HG02571 (cell line): Measurements from ENCODE around the gene CCNJL.

ENCODE experiments used
- ATAC-seq: cut with Tn5 transposase; IDR thresholded peaks from one replicate; pipeline ENCODE4 v1.9.1; 2021; ENCODE audit warnings: mild to moderate bottlenecking, moderate library complexity; ENCODE audit not compliant: unreplicated experiment

The CCNJL gene

DNA sequence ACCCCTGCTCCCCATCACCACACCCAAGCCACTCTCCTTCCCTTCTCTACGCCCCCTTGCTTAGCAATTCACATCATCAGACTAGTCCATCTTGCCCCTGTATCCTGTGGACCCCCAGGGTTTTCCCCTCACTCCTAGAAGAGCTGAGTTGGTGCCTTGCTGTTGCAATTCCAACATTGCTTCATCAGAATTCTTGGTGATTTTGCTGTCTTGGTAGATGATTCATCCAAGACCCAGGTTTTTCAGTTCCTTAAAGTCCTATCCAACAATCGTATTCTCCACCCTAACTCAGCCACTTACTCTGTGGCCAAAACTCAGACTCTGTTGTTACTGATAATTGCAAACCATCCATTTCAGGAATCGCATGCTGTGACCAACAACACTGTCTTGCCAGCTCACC lies 21.4 kb upstream of the CCNJL start:
- ATAC-seq = no peak

DNA sequence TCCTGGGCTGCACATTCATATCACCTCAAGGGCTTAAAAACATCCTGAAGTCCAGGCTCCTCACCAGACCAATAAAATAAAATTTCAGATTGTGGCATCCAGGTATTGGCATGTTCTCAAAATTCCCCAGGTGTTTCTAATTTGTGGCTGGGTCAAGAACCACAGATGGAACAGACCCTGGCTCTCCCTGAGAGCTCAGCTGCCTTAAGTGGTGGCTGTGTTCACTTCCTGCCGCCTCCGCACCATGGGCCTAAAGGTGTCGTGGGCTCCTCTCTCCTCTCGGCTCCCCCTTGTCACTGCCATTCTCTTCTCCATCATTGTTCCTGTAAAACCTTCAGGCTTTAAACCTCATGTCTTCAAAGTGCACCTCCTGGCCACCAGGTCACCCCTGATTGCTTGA lies 17.8 kb upstream of the CCNJL start:
- no peak for ATAC-seq

DNA sequence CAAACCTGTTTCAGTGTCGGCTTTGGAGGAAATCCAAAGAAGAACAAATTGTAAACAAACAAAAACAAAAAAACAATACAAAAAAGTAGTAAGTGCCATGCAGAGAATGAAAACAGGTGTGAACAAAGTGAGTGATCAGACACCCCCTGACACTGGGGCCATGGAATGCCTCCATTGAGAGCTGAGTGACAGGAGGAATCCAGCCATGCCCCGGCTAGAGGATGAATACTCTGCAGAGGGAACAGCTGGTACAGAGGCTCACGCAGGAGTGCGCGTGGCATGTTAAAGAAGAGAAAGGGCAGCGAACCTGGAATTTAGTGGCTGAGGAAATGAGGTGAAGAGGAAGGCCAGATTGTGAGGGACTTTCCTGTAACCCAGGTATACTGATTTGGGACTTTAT lies 15.5 kb upstream of the CCNJL start:
- ATAC-seq = no peak

DNA sequence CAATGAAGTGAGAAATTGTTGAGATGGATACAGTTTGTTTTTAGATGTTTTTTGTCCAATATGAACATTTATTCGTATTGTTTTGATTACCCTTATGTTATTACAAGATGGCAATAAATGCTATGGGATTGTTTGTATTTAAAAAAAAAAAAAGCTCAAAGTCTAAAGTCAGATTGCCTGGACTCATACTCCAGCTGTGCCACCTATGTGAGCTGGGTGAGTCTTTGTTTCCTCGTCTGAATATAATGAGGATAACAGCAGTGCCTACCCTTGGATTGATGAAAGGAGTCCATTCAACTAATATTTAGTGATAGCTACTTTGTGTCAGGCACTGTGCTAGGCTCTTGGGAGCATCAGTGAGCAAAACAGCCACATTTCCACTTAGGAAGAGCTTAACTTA lies 14.6 kb upstream of the CCNJL start:
- no peak for ATAC-seq

DNA sequence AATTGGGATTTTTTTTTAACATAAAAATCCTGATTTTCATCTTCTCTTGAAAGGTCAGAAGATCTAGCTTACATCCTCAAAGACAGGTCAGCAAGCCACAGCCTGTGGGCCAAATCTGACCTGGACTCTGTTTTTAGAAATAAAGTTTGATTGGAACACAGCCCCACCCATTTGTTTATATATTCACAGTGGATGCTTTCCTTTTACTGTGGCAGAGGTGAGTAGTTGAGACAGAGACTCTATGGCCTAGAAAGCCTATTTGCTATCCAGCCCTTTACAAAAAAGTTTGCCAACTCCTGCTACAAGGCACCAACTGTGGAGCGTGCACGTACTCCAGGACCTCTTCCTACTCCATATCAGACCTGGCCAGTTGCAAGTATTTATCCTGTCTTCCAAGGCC lies 13.4 kb upstream of the CCNJL start:
- no peak for ATAC-seq

DNA sequence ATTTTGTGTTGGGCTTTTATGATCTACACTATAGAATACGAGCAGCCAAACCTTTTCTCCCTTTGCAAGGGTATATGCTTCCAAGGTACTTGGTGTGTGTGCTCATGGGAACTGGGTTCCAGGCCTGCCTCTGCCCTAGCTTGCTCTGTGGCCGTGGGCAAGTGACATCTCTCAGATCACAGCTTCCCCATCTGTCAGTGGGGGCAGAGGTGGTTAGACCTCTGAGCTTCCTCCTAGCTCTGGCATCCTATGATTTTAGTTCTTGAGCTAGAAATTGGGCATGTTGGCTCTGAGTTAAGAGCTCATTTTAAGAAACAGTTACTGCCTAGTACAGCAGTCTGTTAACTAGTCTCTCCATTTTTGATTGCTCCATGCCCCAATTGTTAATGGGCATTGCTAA lies 12.5 kb upstream of the CCNJL start:
- no peak for ATAC-seq

DNA sequence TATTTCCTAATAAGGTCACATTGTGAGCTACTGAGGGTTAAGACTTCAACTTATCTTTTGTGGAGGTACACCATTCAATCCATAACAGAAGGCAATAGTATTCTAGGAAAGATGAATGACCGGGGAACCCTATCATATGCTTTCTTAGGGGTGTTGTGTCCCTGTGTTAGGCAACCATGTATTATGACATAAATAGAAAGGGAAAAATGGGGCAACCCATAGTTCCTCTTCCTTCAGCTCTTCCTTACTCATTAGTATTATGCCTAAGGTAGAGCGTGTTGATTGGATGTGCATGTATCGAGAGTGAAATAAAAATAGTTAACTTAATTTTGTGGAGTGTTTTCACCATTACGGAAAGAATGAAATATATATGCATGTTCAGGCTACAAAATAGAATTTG lies 6.0 kb upstream of the CCNJL start:
- no peak for ATAC-seq

DNA sequence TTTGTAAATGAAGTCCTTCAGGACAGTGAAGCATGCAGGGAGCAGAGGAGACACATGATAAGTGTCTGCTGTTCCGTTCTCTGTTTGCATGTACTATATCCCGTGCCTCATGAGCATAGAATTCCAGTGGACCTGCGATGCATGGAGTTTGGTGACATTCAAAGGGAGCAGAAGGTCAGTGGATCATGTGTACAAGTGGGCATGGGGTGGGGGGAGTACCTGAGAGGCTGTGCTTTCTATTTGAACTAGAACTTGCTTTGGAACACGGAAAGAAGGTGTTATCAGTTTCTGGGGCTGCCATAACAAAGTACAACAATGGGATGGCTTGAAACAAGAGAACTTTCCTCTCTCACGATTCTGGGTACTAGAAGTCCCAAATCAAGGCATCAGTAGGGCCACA lies 5.1 kb upstream of the CCNJL start:
- ATAC-seq = no peak

DNA sequence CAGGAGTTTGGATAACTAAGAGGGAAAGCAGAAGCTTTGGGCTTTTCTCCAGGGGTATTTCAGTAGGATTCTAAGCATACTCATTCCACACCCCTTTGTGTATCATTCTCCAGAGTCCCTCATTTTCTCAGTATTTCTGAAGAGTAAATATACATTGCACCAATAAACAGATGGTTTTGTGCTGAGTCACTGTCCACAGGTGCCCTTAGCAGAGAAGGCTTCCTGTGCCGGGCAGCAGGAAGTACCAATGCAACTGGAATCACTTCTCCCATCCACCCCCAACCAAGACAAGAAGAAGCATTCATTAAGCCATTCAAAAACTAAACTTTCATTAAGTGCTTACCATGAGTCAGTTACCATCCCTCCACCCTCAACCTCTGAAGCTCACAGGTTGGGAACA lies 3.6 kb upstream of the CCNJL start:
- ATAC-seq = no peak

DNA sequence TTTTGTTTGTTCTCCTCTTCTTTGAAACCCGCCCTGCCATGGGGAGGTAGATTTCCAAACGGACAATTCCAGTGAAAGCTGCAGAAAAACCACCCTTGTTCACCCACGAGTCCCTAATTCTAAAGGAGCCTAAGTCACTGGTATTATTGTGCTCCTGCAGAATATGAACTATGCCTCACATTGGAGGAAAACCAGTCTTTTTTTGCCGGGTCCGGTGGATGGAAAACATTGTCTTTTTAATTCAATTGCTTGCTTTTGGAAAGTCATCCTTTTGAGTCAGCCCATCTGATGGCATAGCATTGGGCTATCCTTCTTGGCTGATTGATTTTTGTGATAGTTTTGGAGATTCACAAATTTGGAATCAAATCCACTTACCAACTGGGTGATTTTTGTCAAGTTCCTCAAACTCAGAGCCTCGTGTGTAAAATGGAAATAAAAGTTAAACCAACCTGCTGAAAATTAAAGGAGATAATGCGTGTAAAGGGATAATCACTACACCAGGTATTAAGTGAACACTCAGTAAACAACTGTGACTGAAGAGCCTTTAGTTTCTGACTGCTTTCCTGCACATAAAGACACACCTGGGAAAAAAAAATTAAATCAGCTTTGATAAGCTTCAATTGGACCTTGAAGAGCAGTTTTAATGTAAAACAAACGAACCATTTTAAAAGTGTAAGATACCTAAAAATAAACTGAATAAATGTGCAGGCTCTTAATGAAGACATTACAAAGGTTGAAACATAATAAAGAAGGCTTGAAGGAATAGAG lies 780 bp upstream of the CCNJL start:
- ATAC-seq = no peak

DNA sequence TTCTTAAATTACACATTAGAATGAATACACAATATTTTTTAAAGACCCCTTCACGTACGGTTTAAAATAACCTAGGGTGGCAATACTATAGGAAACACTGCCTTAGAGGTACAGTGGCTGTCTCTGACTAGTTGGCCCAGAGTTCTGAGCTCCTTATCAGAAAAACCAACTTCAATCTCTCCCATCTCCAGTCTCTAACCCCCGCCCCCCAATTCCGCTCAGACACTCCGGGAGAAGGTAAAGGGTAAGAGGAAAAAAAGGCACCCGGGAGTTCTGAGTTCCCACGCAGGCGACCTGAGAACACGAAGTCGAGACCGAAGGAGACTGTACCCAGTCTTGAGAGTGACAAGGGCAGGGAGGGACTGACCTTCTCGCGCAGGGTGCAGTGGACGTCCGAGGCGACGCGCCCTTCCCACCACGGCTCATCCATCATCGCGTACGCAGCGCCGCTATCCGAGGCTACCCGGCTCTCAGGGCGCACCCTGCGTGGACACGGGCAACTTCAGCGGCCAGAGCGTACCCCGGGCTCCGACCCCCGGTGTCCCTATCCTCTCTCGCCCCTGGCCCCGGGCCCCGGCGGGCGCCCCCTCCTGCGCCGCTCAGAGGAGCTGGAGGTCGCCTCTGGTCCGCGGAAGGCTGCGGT lies 752 bp downstream of the CCNJL start:
- no peak for ATAC-seq

DNA sequence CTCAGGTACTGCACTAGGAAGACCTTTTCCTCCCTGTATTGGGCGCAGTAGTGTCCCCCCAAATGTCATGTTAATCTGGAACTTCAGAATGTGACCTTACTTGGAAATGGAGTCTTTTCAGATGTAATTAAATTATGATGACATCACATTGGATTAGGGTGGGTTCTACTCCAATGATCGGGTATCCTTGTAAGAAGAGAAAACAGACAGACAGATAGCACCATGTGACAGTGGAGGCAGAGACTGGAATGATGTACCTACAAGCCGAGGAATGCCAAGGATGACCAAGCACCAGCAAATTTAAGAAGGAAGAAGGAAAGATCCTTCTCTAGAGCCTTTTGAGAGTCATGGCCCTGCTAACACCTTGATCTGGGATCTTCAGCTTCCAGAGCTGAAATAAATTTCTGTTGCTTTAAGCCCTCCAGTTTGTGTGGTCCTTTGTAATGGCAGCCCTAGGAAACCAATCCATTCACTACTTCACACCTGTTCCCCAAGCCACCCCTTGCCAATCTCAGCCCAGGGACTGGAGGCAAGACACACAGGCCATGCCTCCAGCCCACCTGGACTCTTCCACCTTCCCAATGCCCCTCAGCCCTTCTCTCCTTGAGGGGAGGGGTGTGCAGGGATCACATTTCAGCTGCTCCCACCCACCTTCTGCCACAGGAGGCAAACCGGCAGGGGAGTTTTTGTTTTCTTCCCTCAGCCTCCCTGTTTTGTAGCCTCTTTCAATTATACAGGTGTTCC lies 1.6 kb downstream of the CCNJL start:
- no peak for ATAC-seq

DNA sequence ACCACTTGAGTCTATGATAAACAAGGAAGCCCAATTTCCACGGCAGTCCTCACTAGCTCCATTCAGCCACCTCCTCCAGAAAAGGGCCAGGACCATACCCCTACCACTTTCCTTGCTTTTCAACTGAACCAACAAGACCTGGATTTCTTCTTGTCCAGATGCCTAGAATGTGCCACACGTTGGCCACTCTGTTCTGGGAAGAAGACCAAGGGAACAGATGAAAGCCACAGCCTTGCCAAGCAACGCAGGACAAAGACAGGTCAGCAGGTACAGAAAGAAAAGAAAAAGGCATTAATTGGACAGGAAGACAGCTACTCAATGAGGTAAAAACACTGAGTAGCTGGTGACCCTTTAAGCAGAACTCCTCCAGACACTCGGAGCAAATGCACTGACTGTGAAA lies 2.2 kb downstream of the CCNJL start:
- no peak for ATAC-seq

DNA sequence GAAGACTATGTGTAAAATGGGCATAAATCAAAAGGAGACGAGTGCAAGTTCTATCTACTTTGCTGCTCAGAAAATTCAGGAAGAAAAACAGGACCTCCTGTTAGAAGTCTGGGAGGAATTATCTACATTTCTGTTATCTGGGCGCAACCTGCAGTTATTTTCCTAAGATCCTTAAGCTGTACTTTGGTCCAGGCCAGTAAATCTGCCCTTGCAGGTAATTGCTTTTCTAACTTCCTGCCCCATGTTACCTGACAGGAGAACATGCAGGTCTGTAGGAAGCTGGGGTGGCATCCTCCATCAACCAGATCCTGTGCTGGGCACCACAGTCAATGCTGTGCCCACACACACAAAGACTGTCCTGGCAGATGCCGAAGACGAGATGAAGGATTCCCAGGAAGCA lies 5.7 kb downstream of the CCNJL start:
- no peak for ATAC-seq

DNA sequence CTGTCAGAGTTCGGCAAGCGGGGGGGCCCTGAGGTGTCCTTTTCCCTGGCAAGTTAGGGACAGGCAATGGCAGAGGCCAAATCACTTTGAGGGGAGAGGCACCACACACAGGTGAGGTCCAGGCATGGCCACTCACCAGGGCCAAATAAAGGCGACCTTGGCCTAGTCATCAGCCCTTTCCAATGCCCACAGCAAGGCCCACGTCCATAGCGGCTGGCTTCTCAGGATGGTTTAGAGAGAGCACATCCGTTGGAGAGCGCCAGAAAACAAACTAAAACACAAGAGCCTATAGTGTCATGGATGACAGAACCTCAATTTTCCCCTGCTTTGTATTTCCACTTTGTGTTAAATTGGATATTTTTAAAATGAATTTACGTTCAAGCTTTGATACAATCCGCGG lies 7.0 kb downstream of the CCNJL start:
- ATAC-seq = no peak

DNA sequence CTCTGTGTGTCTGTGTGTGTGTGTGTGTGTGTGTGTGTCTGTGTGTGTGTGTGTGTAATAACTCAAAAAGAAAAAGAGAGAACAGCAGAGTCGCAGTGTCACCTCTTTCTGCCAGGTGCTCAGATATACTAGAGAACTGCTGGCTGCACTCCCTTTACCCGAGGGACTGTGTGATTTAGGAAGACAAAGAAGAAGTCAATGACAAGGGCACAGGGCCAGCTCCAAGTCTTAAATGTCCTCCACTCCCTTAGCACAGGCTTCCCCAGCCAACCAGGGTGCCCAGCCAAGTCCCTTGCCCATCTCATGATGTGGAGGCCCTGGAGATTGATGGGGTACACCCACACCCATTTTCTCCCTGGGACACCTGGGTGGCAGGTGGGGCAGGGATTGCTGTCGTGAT lies 8.7 kb downstream of the CCNJL start:
- no peak for ATAC-seq

DNA sequence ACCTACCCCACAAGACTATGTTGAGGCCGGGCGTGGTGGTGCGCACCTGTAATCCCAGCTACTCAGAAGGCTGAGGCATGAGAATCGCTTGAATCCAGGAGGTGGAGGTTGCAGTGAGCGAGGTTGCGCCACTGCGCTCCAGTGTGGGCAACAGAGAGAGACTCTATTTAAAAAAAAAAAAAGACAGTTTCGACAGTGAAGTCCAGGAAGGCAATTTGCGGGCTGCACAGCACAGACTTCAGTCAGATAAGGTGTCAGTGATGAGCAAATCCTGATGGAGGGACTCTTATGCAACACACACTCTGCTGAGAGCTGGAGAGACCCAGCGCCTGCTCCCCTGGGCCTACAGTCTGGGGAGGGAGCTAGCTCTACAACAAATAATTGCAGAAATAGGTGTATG lies 14.2 kb downstream of the CCNJL start:
- no peak for ATAC-seq

DNA sequence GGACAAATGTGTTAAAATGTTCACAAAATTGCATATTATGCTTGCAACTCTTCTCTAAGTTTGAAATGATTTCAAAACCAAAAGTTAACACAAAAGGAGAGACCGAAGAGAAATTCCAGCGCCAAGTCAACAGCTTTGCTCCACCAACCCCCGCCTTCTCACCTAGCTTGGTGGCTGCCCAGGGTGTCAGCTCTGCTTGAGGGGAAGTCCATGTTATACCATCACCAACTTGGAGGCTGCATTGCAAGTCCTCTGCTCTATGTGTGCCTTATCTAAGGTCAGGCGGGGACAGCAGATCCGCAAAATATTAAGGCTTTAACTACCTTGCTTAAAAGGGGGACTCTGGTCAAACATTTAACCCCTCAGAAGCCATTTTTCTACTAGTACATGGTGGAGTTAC lies 14.6 kb downstream of the CCNJL start:
- ATAC-seq = no peak

DNA sequence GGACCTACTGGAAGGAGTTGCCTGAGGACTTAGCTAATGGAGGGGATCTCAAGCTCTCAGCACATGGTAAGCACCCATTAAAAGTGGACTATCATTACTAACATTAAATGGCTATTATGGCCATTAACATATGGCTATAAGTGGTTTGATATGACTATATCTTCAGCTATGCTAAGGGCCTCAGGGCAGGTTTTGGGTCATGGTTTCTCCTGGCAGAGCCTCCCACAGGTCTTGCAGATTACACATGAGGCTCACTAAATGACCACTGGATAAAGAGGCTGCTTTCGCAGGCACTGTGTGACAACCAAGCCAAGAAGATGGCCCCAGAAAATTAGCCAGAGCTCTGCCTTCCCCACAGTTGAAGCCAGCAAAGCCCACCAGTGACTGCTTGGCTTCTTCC lies 15.4 kb downstream of the CCNJL start:
- ATAC-seq = no peak

DNA sequence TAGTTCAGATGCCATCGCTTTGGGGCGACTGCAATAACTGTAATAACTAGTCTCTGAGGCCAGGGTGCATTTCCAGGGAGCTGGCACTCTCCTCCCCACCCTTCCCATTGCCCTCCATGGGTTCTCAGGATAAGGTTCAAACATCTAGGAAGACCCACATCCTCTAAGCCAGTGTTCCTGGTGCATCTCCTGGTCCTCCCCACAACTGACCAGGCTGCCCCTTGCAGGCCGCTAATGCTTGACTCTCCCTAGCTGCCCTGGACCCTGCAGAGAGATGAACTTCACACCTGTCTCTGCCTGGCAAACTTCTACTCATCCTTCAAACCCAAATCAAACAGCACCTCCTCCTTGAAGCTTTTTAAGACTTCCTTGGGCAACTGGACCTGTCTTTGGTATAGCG lies 15.9 kb downstream of the CCNJL start:
- ATAC-seq = no peak

DNA sequence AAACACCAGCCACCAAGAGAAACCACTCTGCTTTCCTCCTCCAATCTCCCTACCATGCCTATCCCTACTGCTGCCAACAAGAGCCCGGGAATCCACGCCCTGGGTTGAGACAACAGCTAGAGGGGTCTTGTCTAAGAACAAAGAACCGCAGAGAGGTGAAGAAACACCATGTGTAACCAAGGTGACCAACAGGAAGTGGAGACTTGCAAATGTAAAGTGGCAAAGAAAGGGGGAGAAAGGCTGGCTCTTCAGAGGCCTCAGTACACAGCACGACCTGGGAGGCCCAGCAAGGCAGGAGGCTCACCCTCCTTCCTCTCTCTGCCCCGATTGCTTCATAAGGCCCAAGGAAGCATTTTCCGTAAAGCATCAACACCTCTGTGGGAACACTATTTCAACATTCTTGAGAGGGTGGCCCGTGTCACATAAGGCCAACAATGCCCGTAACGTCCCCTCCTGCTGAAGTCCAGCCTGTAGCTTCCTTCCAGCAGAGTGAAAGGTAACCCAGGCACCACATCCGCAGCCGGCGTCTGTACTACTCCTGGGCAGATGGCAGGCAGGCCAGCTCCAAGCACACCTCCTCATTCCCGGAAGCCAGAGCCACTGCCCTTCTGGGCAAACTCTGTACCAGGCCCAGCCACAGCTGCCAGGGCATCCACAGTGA lies 18.3 kb downstream of the CCNJL start:
- no peak for ATAC-seq

DNA sequence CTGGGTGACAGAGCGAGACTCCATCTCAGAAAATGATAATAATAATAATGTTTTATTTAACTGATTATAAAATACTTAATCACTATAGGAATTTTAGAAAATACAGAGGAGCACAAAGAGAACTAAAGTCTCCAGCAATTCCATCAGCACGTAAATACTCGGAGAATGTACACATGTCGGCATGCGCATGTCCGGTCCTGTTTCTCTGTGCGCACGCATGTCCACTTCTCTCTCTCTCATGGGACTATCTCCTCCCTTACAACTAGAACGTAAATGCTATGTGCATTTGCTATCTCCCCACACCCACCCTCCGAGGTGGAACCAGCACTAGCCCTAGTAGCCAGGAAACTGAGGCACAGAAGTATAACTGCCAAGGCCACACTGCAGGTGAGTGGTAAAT lies 19.0 kb downstream of the CCNJL start:
- ATAC-seq = no peak
